Neutrophil (primary cell): ENCODE data around the gene NCOA1.

Experiments
- H3K27ac ChIP-seq: fragments of 200-600 bp; sonication (generic); 2 replicates; pipeline ENCODE4 v1.5.1; 2016; ENCODE audit warnings: mild to moderate bottlenecking, moderate library complexity
- H3K27me3 ChIP-seq: fragments of 200-600 bp; sonication (generic); 2 replicates; pipeline ENCODE4 v1.6.0; 2016; ENCODE audit warnings: mild to moderate bottlenecking
- H3K36me3 ChIP-seq: fragments of 200-600 bp; sonication (generic); 2 replicates; pipeline ENCODE4 v1.5.1; 2017
- H3K4me1 ChIP-seq, 2 experiments: fragments of 200-600 bp in 1 of 2; sonication (generic) in 1 of 2; 1 replicate in 1 of 2; 2 replicates in 1 of 2; pipeline versions ENCODE4 v1.5.1 to v1.6.1; 2013 to 2016; ENCODE audit warnings: low read depth in 1 of 2, low read length in 1 of 2, mild to moderate bottlenecking in 1 of 2, moderate library complexity in 1 of 2; ENCODE audit not compliant: control insufficient read depth in 1 of 2, insufficient read depth in 1 of 2
- H3K4me3 ChIP-seq, 2 experiments: fragments of 200-600 bp in 1 of 2; sonication (generic) in 1 of 2; 1 replicate in 1 of 2; 2 replicates in 1 of 2; pipeline ENCODE4 v1.5.1; 2013 to 2016; ENCODE audit warnings: low read depth in 1 of 2, low read length in 1 of 2, mild to moderate bottlenecking in 1 of 2, moderate library complexity in 1 of 2
- H3K9me3 ChIP-seq: fragments of 200-600 bp; sonication (generic); 2 replicates; pipeline ENCODE4 v1.5.1; 2016
- CTCF ChIP-seq: fragments of 200-600 bp; sonication (generic); IDR thresholded peaks from 2 replicates; pipeline ENCODE4 v1.5.1; 2016; ENCODE audit warnings: antibody characterized with exemption

The NCOA1 gene

GRCh38 chr2:24783641-24784040 is 292.6 kb downstream of the NCOA1 start:
- Histone ChIP-seq H3K36me3 (no peaks in the 10 kb centered on the region), H3K4me1 (peaks cover 6 to 9% of the 10 kb centered on the region in 2 experiments), H3K27ac (no peak overlapping the region), H3K4me3 (no peak overlapping the region), H3K27me3 (no peaks in the 10 kb centered on the region), H3K9me3 (no peaks in the 10 kb centered on the region)
- no peak for TF ChIP-seq CTCF

- Histone ChIP-seq H3K9me3 (no peaks in the 10 kb centered on the region), H3K27ac (no peak overlapping the region), H3K4me1 (no peaks in the 10 kb centered on the region), H3K4me3 (no peak overlapping the region), H3K27me3 (no peaks in the 10 kb centered on the region), H3K36me3 (no peaks in the 10 kb centered on the region)
- TF ChIP-seq CTCF: no peak
Measured at GRCh38 chr2:24785671-24786321, 294.7 kb downstream of the NCOA1 start.

DNA sequence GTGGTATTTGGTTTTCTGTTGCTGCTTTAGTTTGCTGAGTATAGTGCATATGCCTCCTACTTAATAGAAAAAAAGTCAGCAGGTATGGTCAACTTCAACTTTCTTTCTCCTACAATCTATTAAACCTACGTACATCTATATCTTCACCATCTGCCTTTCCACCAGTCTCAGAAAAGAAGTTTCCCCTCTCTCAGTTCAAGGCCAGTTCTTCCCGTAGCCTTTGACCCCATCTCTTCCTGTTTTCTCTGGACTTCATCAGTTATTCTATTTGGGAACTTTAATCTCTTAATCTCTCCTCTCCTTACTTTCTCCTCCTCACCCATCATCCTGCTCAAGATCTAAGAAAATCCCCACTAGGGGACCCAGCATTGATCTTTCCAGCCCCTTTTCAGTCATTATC is 296.5 kb downstream of the NCOA1 start:
- H3K9me3 ChIP-seq: no peaks in the 10 kb centered on the region
- no peak overlapping the region for H3K4me3 ChIP-seq
- H3K4me1 ChIP-seq: peaks cover 6% of the 10 kb centered on the region in 2 experiments
- no peak overlapping the region for H3K27ac ChIP-seq
- no peak for TF ChIP-seq CTCF
- H3K36me3 ChIP-seq: no peaks in the 10 kb centered on the region
- no peaks in the 10 kb centered on the region for H3K27me3 ChIP-seq

GRCh38 chr2:24788816-24789215 is 297.8 kb downstream of the NCOA1 start:
- Histone ChIP-seq H3K27ac (no peak overlapping the region), H3K9me3 (no peaks in the 10 kb centered on the region), H3K27me3 (no peaks in the 10 kb centered on the region), H3K4me1 (peaks cover 13 to 14% of the 10 kb centered on the region in 2 experiments), H3K4me3 (no peak overlapping the region), H3K36me3 (no peaks in the 10 kb centered on the region)
- no peak for TF ChIP-seq CTCF

DNA sequence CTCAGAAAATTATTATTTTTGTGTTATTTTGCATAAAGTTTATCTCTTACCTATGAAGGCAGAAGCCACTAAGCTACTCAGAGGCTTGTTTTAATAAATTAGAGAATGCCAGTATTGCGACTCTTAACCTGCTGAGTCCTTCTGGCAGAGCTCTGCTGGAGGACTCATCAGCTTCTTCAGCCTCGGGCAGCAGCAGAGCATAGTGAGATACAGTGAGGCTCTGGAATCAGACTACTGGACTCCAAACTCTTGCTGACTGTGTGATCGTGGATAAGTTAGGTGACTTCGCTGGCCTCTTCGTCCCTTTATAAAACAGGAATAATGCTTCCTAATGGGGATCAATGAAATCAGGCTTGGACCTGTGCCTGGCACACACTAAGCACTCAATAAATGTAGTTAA is 300.4 kb downstream of the NCOA1 start:
- TF ChIP-seq CTCF: no peak
- Histone ChIP-seq H3K4me3 (no peak overlapping the region), H3K27ac (no peak overlapping the region), H3K4me1 (peaks cover 20 to 21% of the 10 kb centered on the region in 2 experiments), H3K9me3 (no peaks in the 10 kb centered on the region), H3K36me3 (no peaks in the 10 kb centered on the region), H3K27me3 (no peaks in the 10 kb centered on the region)

DNA sequence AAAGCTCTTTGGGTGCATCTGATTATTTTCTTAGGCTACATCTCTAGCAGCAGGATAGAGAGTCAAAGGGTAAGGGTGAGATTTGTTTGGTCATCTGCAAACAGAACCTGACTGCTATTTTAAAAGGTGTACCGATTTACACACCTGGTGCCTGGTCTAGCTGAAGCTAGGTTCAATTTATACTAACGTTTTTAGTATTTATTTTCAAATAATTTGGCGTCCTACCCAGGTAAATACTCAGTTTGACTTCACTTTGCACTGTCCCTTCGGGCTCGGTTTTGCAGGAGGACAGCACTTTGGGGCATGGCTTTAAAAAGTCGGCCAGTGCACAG is 301.5 kb downstream of the NCOA1 start:
- TF ChIP-seq CTCF: no peak
- H3K27ac ChIP-seq: peak overlapping the region; percentile 91
- H3K4me1 ChIP-seq: peaks cover 20 to 21% of the 10 kb centered on the region in 2 experiments
- H3K27me3 ChIP-seq: no peaks in the 10 kb centered on the region
- no peaks in the 10 kb centered on the region for H3K36me3 ChIP-seq
- H3K9me3 ChIP-seq: no peaks in the 10 kb centered on the region
- H3K4me3 ChIP-seq: peak overlapping the region; percentile 96 to 99
